Esophagus mucosa (tissue), 1 donor: ENCODE results near the gene TM4SF4. TPM values are rescaled to one million over a fixed set of nuclear protein-coding genes. Genes with fewer than 3 reads are reported as not detected.

Experiments used
- ATAC-seq: fragments of 200-7000 bp; cut with Tn5 transposase; one replicate; pipeline ENCODE4 v1.9.1; 2020
- total RNA-seq: library from RNA; stranded (reverse); gene quantifications from one replicate; pipeline ENCODE4 v1.2.4, GENCODE V29; 2023
- donor health status: DM: yes; HTN: yes; CAD: no.

TM4SF4 gene
- total RNA-seq, 1 donor from 2014 or later: not detected

- ATAC-seq: no peak
Measured at GRCh38 chr3:149515249-149515648, 40.8 kb downstream of the TM4SF4 start.

- no peak for ATAC-seq
Measured at GRCh38 chr3:149516920-149517319, 42.4 kb downstream of the TM4SF4 start.

- ATAC-seq: no peak
Measured at GRCh38 chr3:149519912-149520311, 45.4 kb downstream of the TM4SF4 start.

- ATAC-seq: no peak
Measured at GRCh38 chr3:149523512-149524299, 49.2 kb downstream of the TM4SF4 start.

GRCh38 chr3:149527531-149528339 is 53.2 kb downstream of the TM4SF4 start:
- no peak for ATAC-seq

- ATAC-seq: no peak
Measured at GRCh38 chr3:149528340-149528650, 53.8 kb downstream of the TM4SF4 start.

GRCh38 chr3:149529099-149529498 is 54.6 kb downstream of the TM4SF4 start:
- no peak for ATAC-seq

- no peak for ATAC-seq
Measured at GRCh38 chr3:149532489-149533180, 58.1 kb downstream of the TM4SF4 start.

- ATAC-seq: no peak
Measured at GRCh38 chr3:149534082-149534481, 59.6 kb downstream of the TM4SF4 start.

- no peak for ATAC-seq
Measured at GRCh38 chr3:149534671-149535332, 60.3 kb downstream of the TM4SF4 start.

- no peak for ATAC-seq
Measured at GRCh38 chr3:149535333-149535685, 60.8 kb downstream of the TM4SF4 start.

- no peak for ATAC-seq
Measured at GRCh38 chr3:149536429-149536828, 61.9 kb downstream of the TM4SF4 start.

- ATAC-seq: no peak
Measured at GRCh38 chr3:149538371-149538770, 63.9 kb downstream of the TM4SF4 start.

GRCh38 chr3:149541091-149541491 is 66.6 kb downstream of the TM4SF4 start:
- no peak for ATAC-seq

- ATAC-seq: no peak
Measured at GRCh38 chr3:149542375-149543312, 68.1 kb downstream of the TM4SF4 start.

GRCh38 chr3:149545049-149545448 is 70.6 kb downstream of the TM4SF4 start:
- no peak for ATAC-seq

- no peak for ATAC-seq
Measured at GRCh38 chr3:149547413-149547812, 72.9 kb downstream of the TM4SF4 start.

- ATAC-seq: peak; percentile 41
Measured at GRCh38 chr3:149547954-149548668, 73.6 kb downstream of the TM4SF4 start.

GRCh38 chr3:149548669-149549065 is 74.2 kb downstream of the TM4SF4 start:
- no peak for ATAC-seq

GRCh38 chr3:149551500-149551899 is 77.0 kb downstream of the TM4SF4 start:
- no peak for ATAC-seq

GRCh38 chr3:149552700-149553099 is 78.2 kb downstream of the TM4SF4 start:
- ATAC-seq: no peak
